ENCODE results near the gene KCTD8.

The KCTD8 gene

DNA sequence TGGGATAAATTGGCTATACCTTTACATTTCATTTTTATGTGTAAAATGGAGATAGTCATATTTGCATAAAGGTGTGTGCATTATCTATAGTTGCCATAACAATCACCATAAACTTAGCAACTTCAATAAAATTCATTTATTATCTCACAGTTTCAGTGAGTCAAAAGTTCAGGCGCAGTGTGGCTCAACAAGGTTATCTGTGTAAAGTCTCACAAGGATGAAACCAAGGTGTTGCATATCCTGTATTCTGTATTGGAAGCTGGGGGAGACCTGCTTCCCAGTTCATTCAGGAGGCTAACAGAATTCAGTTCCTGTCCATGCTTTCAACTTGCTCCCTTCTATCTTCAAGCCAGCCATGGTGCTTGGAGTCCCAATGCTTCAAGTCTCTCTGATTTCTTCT, 169.5 kb downstream of the KCTD8 start:
- TF ChIP-seq, protein P1, sequence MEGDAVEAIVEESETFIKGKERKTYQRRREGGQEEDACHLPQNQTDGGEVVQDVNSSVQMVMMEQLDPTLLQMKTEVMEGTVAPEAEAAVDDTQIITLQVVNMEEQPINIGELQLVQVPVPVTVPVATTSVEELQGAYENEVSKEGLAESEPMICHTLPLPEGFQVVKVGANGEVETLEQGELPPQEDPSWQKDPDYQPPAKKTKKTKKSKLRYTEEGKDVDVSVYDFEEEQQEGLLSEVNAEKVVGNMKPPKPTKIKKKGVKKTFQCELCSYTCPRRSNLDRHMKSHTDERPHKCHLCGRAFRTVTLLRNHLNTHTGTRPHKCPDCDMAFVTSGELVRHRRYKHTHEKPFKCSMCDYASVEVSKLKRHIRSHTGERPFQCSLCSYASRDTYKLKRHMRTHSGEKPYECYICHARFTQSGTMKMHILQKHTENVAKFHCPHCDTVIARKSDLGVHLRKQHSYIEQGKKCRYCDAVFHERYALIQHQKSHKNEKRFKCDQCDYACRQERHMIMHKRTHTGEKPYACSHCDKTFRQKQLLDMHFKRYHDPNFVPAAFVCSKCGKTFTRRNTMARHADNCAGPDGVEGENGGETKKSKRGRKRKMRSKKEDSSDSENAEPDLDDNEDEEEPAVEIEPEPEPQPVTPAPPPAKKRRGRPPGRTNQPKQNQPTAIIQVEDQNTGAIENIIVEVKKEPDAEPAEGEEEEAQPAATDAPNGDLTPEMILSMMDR (conservative IDR thresholded peaks at IDR 0.05; ENCODE audit: control insufficient read depth, insufficient read depth, low read depth, low read length): no peak
- no peak overlapping the region for H3K4me3 ChIP-seq (ENCODE audit: control insufficient read depth, low read depth, low read length)
- no peak for DNase-seq (ENCODE audit: low read depth)

DNA sequence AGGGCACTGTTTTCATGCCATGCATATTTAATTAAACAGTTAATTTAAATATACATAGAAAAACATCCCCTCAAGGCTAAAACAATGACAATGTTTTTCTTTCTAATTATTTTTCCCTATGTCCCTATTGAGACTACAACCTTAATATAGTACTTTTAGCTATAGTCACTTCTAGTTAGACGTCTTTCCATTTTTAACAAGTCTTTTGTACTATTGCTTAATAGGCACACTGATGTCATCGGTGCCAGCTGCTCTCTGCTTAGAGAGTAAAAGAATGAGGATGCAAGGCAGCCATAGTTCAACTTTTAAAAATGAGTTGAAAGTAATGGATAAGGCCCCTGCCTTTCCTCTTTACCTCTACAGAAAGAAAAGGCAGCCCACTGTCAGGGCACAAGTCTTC, 191.1 kb downstream of the KCTD8 start:
- no peak overlapping the region for H3K4me3 ChIP-seq (ENCODE audit: control insufficient read depth, low read depth, low read length)
- TF ChIP-seq, protein P1 (conservative IDR thresholded peaks at IDR 0.05; ENCODE audit: control insufficient read depth, insufficient read depth, low read depth, low read length): no peak
- no peak for DNase-seq (ENCODE audit: low read depth)

DNA sequence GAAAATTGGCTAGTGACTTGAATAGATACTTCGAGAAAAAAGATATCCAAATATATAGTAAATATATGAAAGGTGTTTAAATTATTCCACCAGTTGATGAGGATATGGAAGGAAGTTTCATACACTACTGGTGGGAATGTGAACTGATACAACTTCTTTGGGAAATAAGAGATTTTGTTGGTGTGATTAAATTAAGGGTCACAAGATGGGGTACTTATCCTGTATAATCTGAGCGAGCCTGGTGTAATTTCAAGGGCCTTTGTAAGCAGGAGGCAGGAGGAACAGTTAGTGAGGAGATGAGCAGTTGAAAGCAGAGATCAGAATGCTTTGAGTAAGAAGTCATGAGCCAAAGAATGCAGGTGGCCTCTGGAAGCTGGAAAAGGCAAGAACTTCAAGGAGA, 192.2 kb downstream of the KCTD8 start:
- H3K4me3 ChIP-seq (ENCODE audit: control insufficient read depth, low read depth, low read length): no peak overlapping the region
- TF ChIP-seq, protein P1 (conservative IDR thresholded peaks at IDR 0.05; ENCODE audit: control insufficient read depth, insufficient read depth, low read depth, low read length): no peak
- DNase-seq (ENCODE audit: low read depth): no peak

DNA sequence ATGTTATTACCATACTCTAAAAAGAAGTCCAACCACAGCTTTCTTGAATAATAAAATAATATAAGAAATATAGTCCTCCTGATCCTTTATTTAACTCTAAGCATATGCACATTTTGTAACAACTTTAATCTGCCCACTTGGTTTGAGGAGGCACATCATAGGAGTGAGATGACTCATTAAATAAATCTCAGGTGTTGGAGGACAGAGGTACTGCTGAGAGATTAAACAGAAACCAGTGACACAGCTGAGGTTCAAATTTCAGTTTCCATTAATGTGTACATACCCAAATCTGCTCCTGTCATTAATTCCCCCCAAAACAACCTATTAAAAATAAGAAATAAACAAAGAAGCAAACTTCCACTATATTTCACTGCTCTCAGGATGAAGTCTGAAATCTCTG, 211.0 kb downstream of the KCTD8 start:
- TF ChIP-seq, protein P1 (conservative IDR thresholded peaks at IDR 0.05; ENCODE audit: control insufficient read depth, insufficient read depth, low read depth, low read length): no peak
- H3K4me3 ChIP-seq (ENCODE audit: control insufficient read depth, low read depth, low read length): no peak overlapping the region
- DNase-seq (ENCODE audit: low read depth): no peak

DNA sequence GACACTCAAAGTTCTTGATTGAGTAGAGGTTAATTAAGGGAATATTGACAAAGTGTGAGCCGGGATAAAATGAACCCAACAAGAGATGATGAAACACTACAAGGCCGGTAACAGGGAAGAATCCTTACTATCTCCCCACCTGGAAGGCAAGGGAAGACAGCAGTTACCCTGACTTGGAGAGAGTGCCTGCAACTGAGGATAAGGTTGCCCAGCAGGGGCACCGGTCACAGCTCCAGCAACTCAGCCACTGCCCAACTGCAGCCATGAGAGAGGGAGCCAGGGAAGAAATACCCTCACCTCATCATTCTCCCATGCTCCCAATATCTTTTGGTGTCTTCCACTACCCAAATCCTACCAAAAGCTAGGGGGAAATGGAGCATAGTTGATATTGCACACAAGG, 212.7 kb downstream of the KCTD8 start:
- no peak for DNase-seq (ENCODE audit: low read depth)
- TF ChIP-seq, protein P1 (conservative IDR thresholded peaks at IDR 0.05; ENCODE audit: control insufficient read depth, insufficient read depth, low read depth, low read length): no peak
- H3K4me3 ChIP-seq (ENCODE audit: control insufficient read depth, low read depth, low read length): no peak overlapping the region

DNA sequence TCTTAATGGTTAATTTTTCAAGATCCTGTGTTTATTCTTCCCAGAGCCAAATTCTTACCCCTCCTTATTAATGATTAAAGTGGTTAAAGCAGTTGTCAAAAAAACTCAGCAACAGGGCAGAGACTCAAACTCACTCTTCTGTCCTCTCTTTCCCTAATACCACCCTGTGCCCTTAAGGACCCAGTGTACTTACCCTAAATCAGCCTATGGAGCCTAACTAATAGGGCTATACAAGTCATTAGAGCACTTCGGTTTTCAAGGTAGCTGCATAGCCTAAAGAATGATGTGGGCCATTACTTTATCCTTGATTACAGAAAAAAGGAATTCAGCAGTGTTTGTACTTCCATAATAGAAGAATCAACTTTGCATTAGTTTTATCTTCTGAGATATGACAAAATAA, 216.3 kb downstream of the KCTD8 start:
- no peak for DNase-seq (ENCODE audit: low read depth)
- TF ChIP-seq, protein P1 (conservative IDR thresholded peaks at IDR 0.05; ENCODE audit: control insufficient read depth, insufficient read depth, low read depth, low read length): no peak
- H3K4me3 ChIP-seq (ENCODE audit: control insufficient read depth, low read depth, low read length): no peak overlapping the region

DNA sequence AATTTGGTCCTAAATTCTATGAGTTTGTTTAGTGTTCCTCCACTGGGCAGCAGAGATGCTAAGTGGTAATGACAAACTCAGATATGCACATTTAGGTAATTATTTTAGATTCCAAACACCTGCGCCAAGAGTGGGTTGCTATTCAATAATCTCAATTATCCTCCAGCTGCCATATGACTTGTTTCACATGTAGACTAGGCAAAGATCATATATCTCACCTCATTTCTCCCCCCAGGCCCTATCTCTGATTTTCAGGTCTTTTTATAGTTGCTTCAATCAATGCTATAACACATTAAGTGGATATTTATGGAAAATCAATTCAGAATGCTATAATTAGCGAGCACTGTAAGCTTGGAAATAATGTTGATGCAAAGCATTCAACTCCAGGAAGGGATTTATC, 217.6 kb downstream of the KCTD8 start:
- no peak for DNase-seq (ENCODE audit: low read depth)
- TF ChIP-seq, protein P1 (conservative IDR thresholded peaks at IDR 0.05; ENCODE audit: control insufficient read depth, insufficient read depth, low read depth, low read length): no peak
- H3K4me3 ChIP-seq (ENCODE audit: control insufficient read depth, low read depth, low read length): no peak overlapping the region

Measured in fibroblast of mammary gland (primary cell).